OCI-LY3 (cell line): ENCODE data around the gene SLC16A11.

ENCODE experiments used
- H2AFZ ChIP-seq: fragments of 200-600, 300-600 bp; shearing (Covaris generic); 2 replicates; pipeline ENCODE4 v1.6.0; 2014; ENCODE audit warnings: antibody characterized with exemption, low read depth, low read length
- H3K27ac ChIP-seq: fragments of 200-600, 300-600 bp; sonication (generic); 2 replicates; pipeline ENCODE4 v1.5.1; 2014; ENCODE audit warnings: mild to moderate bottlenecking, low read length, moderate library complexity, mixed read lengths
- H3K27me3 ChIP-seq: fragments of 200-600, 300-600 bp; sonication (generic); 2 replicates; pipeline ENCODE4 v1.6.1; 2014; ENCODE audit warnings: low read depth, low read length, mixed read lengths
- H3K36me3 ChIP-seq: fragments of 200-600, 300-600 bp; sonication (generic); replicated peaks from 2 replicates; pipeline ENCODE3; 2014; ENCODE audit warnings: low read depth, low read length, mixed read lengths
- H3K4me1 ChIP-seq: fragments of 300-600, 200-600 bp; sonication (generic); 2 replicates; pipeline ENCODE4 v1.6.1; 2014; ENCODE audit warnings: low read length, mixed read lengths
- H3K4me2 ChIP-seq: fragments of 200-600, 300-600 bp; sonication (generic); 2 replicates; pipeline ENCODE4 v1.6.1; 2014; ENCODE audit warnings: low read length, mixed read lengths
- H3K4me3 ChIP-seq: fragments of 300-600, 200-600 bp; sonication (generic); 2 replicates; pipeline ENCODE4 v1.5.1; 2014; ENCODE audit warnings: antibody characterized with exemption, mild to moderate bottlenecking, low read length, moderate library complexity
- H3K79me2 ChIP-seq: fragments of 300-600, 200-600 bp; shearing (Covaris generic); 2 replicates; pipeline ENCODE4 v1.6.1; 2014; ENCODE audit warnings: mild to moderate bottlenecking, low read length, mixed read lengths
- H3K9ac ChIP-seq: fragments of 300-600, 200-600 bp; shearing (Covaris generic); 2 replicates; pipeline ENCODE4 v1.6.0; 2014; ENCODE audit warnings: mild to moderate bottlenecking, low read length, moderate library complexity
- H3K9me3 ChIP-seq: fragments of 200-600, 300-600 bp; shearing (Covaris generic); 2 replicates; pipeline ENCODE4 v1.6.1; 2014; ENCODE audit warnings: low read length, mixed read lengths; ENCODE audit not compliant: insufficient read depth
- H4K20me1 ChIP-seq: fragments of 200-600, 300-600 bp; sonication (generic); 2 replicates; pipeline ENCODE4 v1.6.1; 2016; ENCODE audit warnings: low read length, mixed read lengths; ENCODE audit not compliant: insufficient read depth
- EZH2phosphoT487 ChIP-seq: fragments of 200-600 bp; shearing (Covaris generic); IDR thresholded peaks from 2 replicates; pipeline ENCODE4 v1.6.1; 2018; ENCODE audit warnings: antibody characterized with exemption, mixed run types, low read depth
- TF ChIP-seq, protein P1 (sequence below): fragments of 200-600, 300-600 bp; sonication (generic); IDR thresholded peaks from 2 replicates; pipeline ENCODE4 v1.5.1; 2014; ENCODE audit warnings: antibody characterized with exemption, low read length, low read depth

SLC16A11 gene

DNA sequence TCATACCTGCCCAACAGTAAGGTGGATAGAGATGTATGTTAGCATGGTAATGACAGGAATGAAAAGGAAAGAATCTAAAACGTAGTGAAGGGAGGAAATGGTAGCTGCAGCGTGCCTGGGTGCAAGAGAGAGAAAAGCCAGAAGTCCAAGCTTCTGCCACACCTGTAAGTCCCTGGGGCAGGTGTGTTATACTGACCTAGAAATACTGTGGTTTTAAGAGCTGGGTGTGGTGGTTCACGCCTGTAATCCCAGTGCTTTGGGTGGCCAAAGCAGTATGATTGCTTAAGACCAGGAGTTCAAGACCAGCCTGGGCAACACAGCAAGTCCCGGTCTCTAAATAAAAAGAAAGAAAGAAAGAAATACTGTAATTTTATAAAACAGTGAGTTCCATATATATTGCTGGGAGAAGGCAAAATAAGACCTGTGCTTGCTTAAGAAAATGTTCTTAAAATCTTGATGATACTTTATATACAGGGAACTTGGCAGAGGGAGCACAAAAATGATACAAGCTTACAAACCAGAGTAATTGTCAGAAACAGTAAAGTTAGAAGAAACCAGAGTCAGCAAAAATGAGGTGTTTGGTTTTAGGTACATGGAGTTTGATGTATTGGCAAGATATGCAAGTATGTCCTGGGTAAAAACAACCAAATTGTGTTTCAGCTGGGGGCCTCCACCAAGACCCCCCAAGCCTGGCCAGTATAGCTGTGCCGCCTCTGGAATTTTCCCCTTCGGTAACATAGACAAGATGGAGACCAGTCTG is 41.4 kb downstream of the SLC16A11 start:
- Histone ChIP-seq H3K4me2 (no peak overlapping the region), H3K9ac (no peak overlapping the region), H2AFZ (no peak overlapping the region), H4K20me1 (peaks cover 5% of the 10 kb centered on the region), H3K4me1 (no peaks in the 10 kb centered on the region), H3K27me3 (no peaks in the 10 kb centered on the region), H3K4me3 (no peak overlapping the region), H3K9me3 (no peaks in the 10 kb centered on the region), H3K36me3 (peaks cover 3% of the 10 kb centered on the region), H3K79me2 (no peaks in the 10 kb centered on the region), H3K27ac (no peak overlapping the region)
- TF ChIP-seq EZH2phosphoT487: no peak
- TF ChIP-seq, protein P1, sequence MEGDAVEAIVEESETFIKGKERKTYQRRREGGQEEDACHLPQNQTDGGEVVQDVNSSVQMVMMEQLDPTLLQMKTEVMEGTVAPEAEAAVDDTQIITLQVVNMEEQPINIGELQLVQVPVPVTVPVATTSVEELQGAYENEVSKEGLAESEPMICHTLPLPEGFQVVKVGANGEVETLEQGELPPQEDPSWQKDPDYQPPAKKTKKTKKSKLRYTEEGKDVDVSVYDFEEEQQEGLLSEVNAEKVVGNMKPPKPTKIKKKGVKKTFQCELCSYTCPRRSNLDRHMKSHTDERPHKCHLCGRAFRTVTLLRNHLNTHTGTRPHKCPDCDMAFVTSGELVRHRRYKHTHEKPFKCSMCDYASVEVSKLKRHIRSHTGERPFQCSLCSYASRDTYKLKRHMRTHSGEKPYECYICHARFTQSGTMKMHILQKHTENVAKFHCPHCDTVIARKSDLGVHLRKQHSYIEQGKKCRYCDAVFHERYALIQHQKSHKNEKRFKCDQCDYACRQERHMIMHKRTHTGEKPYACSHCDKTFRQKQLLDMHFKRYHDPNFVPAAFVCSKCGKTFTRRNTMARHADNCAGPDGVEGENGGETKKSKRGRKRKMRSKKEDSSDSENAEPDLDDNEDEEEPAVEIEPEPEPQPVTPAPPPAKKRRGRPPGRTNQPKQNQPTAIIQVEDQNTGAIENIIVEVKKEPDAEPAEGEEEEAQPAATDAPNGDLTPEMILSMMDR: no peak

DNA sequence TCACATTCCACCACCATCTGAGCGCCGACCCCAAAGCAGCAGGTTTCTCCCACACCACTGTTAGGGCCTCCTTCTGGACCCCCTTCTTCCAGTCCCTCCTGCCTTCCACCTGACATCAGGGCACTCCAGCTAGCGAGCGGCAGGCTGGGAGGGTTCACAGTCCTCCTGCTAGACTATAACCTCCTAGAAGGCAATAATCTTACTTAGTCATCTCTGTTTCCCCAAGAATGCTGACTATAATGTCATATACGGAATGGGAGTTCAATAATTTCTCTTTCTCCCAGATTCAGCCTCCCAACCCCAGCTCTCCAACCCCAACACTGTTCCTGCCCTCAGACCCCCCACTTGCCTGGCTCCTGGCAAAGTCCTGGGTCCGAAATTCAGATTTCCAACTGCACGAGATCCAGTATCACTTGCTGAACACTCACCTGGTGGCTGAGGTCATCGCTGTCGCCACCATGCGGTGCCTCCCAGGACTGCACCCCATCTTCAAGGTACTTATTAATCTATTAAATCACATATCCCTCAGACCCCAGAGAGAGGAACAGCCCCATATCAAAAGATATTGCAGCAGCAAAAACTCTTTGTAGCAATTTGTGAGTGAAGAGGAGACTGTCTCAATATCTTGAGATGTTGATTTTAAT is 42.5 kb downstream of the SLC16A11 start:
- no peak overlapping the region for H3K27ac ChIP-seq
- H3K4me3 ChIP-seq: no peak overlapping the region
- H3K4me2 ChIP-seq: no peak overlapping the region
- no peak overlapping the region for H3K9ac ChIP-seq
- TF ChIP-seq, protein P1: peak; percentile 56
- TF ChIP-seq EZH2phosphoT487: no peak
- H3K27me3 ChIP-seq: no peaks in the 10 kb centered on the region
- peaks cover 5% of the 10 kb centered on the region for H4K20me1 ChIP-seq
- peaks cover 3% of the 10 kb centered on the region for H3K36me3 ChIP-seq
- H3K9me3 ChIP-seq: no peaks in the 10 kb centered on the region
- H3K79me2 ChIP-seq: no peaks in the 10 kb centered on the region
- H2AFZ ChIP-seq: no peak overlapping the region
- no peaks in the 10 kb centered on the region for H3K4me1 ChIP-seq

DNA sequence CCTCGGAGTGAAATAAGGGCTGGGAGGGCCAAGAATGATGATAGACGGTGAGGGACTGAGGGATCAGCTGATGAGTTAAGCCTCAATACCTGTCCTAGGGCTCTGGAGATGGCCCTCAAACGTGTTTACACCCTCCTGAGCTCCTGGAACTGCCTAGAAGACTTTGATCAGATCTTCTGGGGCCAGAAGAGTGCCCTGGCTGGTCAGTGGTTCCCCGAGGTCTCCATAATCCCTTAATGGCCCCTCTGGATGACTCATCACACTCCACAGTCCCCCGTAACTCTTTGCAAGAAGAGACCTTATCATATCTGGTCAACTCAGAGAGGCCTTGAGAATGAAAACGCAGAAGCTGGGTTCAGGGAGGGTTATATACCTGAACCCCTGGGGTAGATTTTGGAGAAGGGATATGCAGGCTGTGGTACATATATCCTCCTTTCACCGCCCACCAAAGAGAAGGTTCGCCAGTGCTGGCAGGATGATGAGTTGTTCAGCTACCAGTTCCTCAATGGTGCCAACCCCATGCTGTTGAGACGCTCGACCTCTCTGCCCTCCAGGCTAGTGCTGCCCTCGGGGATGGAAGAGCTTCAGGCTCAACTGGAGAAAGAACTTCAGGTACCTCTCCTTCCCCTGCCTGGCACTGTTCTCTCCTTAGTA is 44.9 kb downstream of the SLC16A11 start:
- Histone ChIP-seq H3K9ac (no peak overlapping the region), H3K27ac (no peak overlapping the region), H3K36me3 (peaks cover 3% of the 10 kb centered on the region), H3K9me3 (no peaks in the 10 kb centered on the region), H4K20me1 (no peaks in the 10 kb centered on the region; the same call in 1 of the 2 replicates), H3K4me2 (no peak overlapping the region), H2AFZ (no peak overlapping the region), H3K4me3 (no peak overlapping the region), H3K4me1 (no peaks in the 10 kb centered on the region), H3K79me2 (no peaks in the 10 kb centered on the region), H3K27me3 (no peaks in the 10 kb centered on the region)
- TF ChIP-seq EZH2phosphoT487: no peak
- TF ChIP-seq, protein P1: no peak

DNA sequence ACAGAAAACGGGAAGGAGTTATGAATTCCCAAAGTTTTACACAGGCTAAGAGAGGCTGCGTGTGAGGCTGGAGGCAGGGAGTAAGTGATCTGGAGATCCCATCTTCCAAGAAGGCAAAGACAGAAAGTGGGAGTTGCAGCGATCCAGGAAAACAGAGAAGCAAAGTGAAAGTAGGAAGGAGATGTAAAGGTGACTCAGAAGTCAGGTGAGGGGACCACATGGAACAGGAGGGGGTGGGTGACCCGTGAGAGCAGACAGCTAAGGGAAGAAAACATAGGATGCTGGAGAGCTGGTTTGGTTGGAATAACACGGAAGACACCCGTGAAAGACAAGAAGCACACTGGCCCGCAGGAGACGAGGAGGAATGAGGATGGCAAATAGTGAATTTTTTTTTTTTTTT is 46.7 kb downstream of the SLC16A11 start:
- Histone ChIP-seq H3K27ac (no peak overlapping the region), H4K20me1 (no peaks in the 10 kb centered on the region), H3K79me2 (no peaks in the 10 kb centered on the region), H3K27me3 (no peaks in the 10 kb centered on the region), H3K9ac (no peak overlapping the region), H2AFZ (no peak overlapping the region), H3K4me2 (no peak overlapping the region), H3K4me3 (no peak overlapping the region), H3K9me3 (no peaks in the 10 kb centered on the region), H3K36me3 (peaks cover 3% of the 10 kb centered on the region), H3K4me1 (no peaks in the 10 kb centered on the region)
- no peak for TF ChIP-seq EZH2phosphoT487
- TF ChIP-seq, protein P1: no peak
